Adipose tissue (tissue), 3 donors: ENCODE measurements around the gene PYURF. TPM values are rescaled to one million over a fixed set of nuclear protein-coding genes. Genes with fewer than 3 reads are reported as not detected.

ENCODE experiments used
- H3K27ac ChIP-seq: one replicate; pipeline ENCODE4 v1.5.1; 2013; ENCODE audit warnings: low read depth, low read length
- WGBS, 3 donors: extraction: QIAGEN DNeasy Blood & Tissue Kit; methylation state at CpG; one replicate each; pipeline ENCODE4 v1.1.7; 2013; 5-methylcytosine and 5-hydroxymethylcytosine counted together
- polyA plus RNA-seq, 3 donors: library from polyadenylated mRNA; stranded (reverse); fragments of 200-250 nt; gene quantifications; one replicate each; pipeline ENCODE4 v1.2.3, GENCODE V29; 2013
- donor health status: healthy with polysubstance abuse.
- donor health status: Bipolar disorder and iron deficiency.
- donor health status: healthy.

The PYURF gene
- polyA plus RNA-seq, 3 donors = 70.5 to 114 (median 113) TPM

GRCh38 chr4:88516746-88517145, 6.8 kb downstream of the PYURF start:
- no peak overlapping the region for H3K27ac ChIP-seq
- 88 to 96% (median 92%) methylated on average over 3 of the region's 3 CpGs for WGBS, 3 donors

- no peak overlapping the region for H3K27ac ChIP-seq
- 33 to 83% (median 71%) methylated on average over 8 of the region's 8 CpGs for WGBS, 3 donors
Measured at GRCh38 chr4:88514557-88515511, 8.7 kb downstream of the PYURF start.

GRCh38 chr4:88511236-88511635, 12.3 kb downstream of the PYURF start:
- no peak overlapping the region for H3K27ac ChIP-seq
- 83 to 87% (median 86%) methylated on average over 3 of the region's 3 CpGs for WGBS, 3 donors

GRCh38 chr4:88503344-88503743, 20.2 kb downstream of the PYURF start:
- 92 to 94% (median 93%) methylated on average over 2 of the region's 2 CpGs for WGBS, 3 donors
- H3K27ac ChIP-seq = no peak overlapping the region

GRCh38 chr4:88497859-88498409, 25.6 kb downstream of the PYURF start:
- no peak overlapping the region for H3K27ac ChIP-seq
- WGBS, 3 donors = 95 to 100% (median 96%) methylated on average over 2 of the region's 2 CpGs

GRCh38 chr4:88489100-88489761, 34.3 kb downstream of the PYURF start:
- 60 to 81% (median 64%) methylated on average over 4 of the region's 4 CpGs for WGBS, 3 donors
- no peak overlapping the region for H3K27ac ChIP-seq

GRCh38 chr4:88481537-88481936, 42.0 kb downstream of the PYURF start:
- WGBS, 3 donors = 60 to 78% (median 64%) methylated on average over 1 of the region's 1 CpG
- no peak overlapping the region for H3K27ac ChIP-seq

- WGBS, 3 donors = 66 to 98% (median 89%) methylated on average over 2 of the region's 2 CpGs
- H3K27ac ChIP-seq = no peak overlapping the region
Measured at GRCh38 chr4:88478247-88478646, 45.3 kb downstream of the PYURF start.

GRCh38 chr4:88477229-88477860, 46.2 kb downstream of the PYURF start:
- WGBS, 3 donors = 66 to 93% (median 76%) methylated on average over 2 to 5 of the region's 5 CpGs
- H3K27ac ChIP-seq = no peak overlapping the region

Other genes with a start within 250 kb of the PYURF start
- 1 to 10 TPM; 4.4 to 7.5 (median 7.3) TPM for gene PPM1K, start 239.2 kb downstream of the PYURF start, polyA plus RNA-seq
- 1 to 10 TPM; 1.7 to 5.2 (median 4.0) TPM for gene HERC6, start 144.9 kb downstream of the PYURF start, polyA plus RNA-seq
- 1 to 10 TPM; 3.2 to 3.7 (median 3.7) TPM for gene HERC5, start 66.7 kb downstream of the PYURF start, polyA plus RNA-seq
- gene HERC3, start 68.7 kb upstream of the PYURF start, polyA plus RNA-seq = 1 to 10 TPM; 3.7 to 8.5 (median 7.2) TPM
- 10 to 100 TPM in 1 of 3 donors, 1 to 10 TPM in 2; 1.7 to 23.5 (median 6.0) TPM for gene NAP1L5, start 174.1 kb upstream of the PYURF start, polyA plus RNA-seq